Germinal center (tissue), 1 donor: ENCODE measurements around the gene RAP1GAP2.
"Not testable (repeated sequence)": the region's sequence is repeated elsewhere in the genome, so short reads cannot be mapped to it uniquely, and the experiment has no call there.

ENCODE experiments used
- DNase-seq: peaks from one replicate; pipeline ENCODE4 v3.0.0; 2012; ENCODE audit warnings: mixed read lengths, low spot score

The RAP1GAP2 gene

GRCh38 chr17:2885733-2886132 is 89.5 kb downstream of the RAP1GAP2 start:
- no peak for DNase-seq

GRCh38 chr17:2888326-2888725 is 92.1 kb downstream of the RAP1GAP2 start:
- no peak for DNase-seq

GRCh38 chr17:2889256-2889655 is 93.0 kb downstream of the RAP1GAP2 start:
- no peak for DNase-seq

GRCh38 chr17:2890778-2891177 is 94.5 kb downstream of the RAP1GAP2 start:
- not testable (repeated sequence) for DNase-seq

- no peak for DNase-seq
These were observed 96.2 kb downstream of the RAP1GAP2 start for GRCh38 chr17:2892305-2892971.

- no peak for DNase-seq
These were observed 97.2 kb downstream of the RAP1GAP2 start for GRCh38 chr17:2893422-2893914.

- no peak for DNase-seq
These were observed 98.5 kb downstream of the RAP1GAP2 start for GRCh38 chr17:2894782-2895181.

GRCh38 chr17:2897605-2898004 is 101.4 kb downstream of the RAP1GAP2 start:
- DNase-seq: no peak

- no peak for DNase-seq
These were observed 102.2 kb downstream of the RAP1GAP2 start for GRCh38 chr17:2898255-2898926.

GRCh38 chr17:2899906-2900305 is 103.7 kb downstream of the RAP1GAP2 start:
- no peak for DNase-seq

GRCh38 chr17:2900842-2901241 is 104.6 kb downstream of the RAP1GAP2 start:
- no peak for DNase-seq

- DNase-seq: no peak
These were observed 105.3 kb downstream of the RAP1GAP2 start for GRCh38 chr17:2901582-2901981.

GRCh38 chr17:2902546-2902945 is 106.3 kb downstream of the RAP1GAP2 start:
- no peak for DNase-seq

- DNase-seq: no peak
These were observed 107.1 kb downstream of the RAP1GAP2 start for GRCh38 chr17:2903193-2903974.

- DNase-seq: no peak
These were observed 107.9 kb downstream of the RAP1GAP2 start for GRCh38 chr17:2904135-2904534.

GRCh38 chr17:2905269-2905668 is 109.0 kb downstream of the RAP1GAP2 start:
- DNase-seq: no peak

- no peak for DNase-seq
These were observed 109.7 kb downstream of the RAP1GAP2 start for GRCh38 chr17:2905696-2906501.

- no peak for DNase-seq
These were observed 110.7 kb downstream of the RAP1GAP2 start for GRCh38 chr17:2906901-2907300.

GRCh38 chr17:2909175-2909845 is 113.1 kb downstream of the RAP1GAP2 start:
- DNase-seq: no peak

GRCh38 chr17:2909846-2910234 is 113.6 kb downstream of the RAP1GAP2 start:
- no peak for DNase-seq

- no peak for DNase-seq
These were observed 115.0 kb downstream of the RAP1GAP2 start for GRCh38 chr17:2911035-2911754.
